Kidney (tissue), 14 donors: ENCODE measurements around the gene DYNLT4. TPM values are rescaled to one million over a fixed set of nuclear protein-coding genes. Genes with fewer than 3 reads are reported as not detected.

Source experiments
- DNase-seq, 5 donors: peaks; one replicate each; pipeline ENCODE4 v3.0.0-alpha.2; 2013 to 2020
- FAIRE-seq: peaks from 2 replicates; lab custom pipeline; 2012; peaks lifted over from hg19 to GRCh38; lab: Jason Lieb, UNC
- H3K27ac ChIP-seq, 2 donors: one replicate each; pipeline ENCODE4 v1.7.0; 2013; ENCODE audit warnings: low read depth in 2 of 2, low read length in 2 of 2, inconsistent platforms in 1 of 2
- H3K27me3 ChIP-seq: one replicate; pipeline ENCODE4 v1.7.1; 2013; ENCODE audit warnings: low read length, inconsistent platforms; ENCODE audit not compliant: control insufficient read depth, insufficient read depth
- H3K36me3 ChIP-seq, 3 donors: one replicate each; pipeline versions ENCODE4 v1.7.0 to v1.7.1; 2013; ENCODE audit warnings: low read length in 3 of 3, control low read depth in 1 of 3, inconsistent platforms in 1 of 3; ENCODE audit not compliant: insufficient read depth in 3 of 3, control insufficient read depth in 2 of 3
- H3K4me1 ChIP-seq, 3 donors: one replicate each; pipeline versions ENCODE4 v1.7.0 to v1.7.1; 2013; ENCODE audit warnings: low read length in 3 of 3, inconsistent platforms in 1 of 3, low read depth in 1 of 3; ENCODE audit not compliant: control insufficient read depth in 2 of 3, insufficient read depth in 2 of 3
- H3K4me3 ChIP-seq, 3 donors: one replicate each; pipeline versions ENCODE4 v1.7.0 to v1.8.1; 2013; ENCODE audit warnings: low read length in 3 of 3, control low read depth in 1 of 3, inconsistent platforms in 1 of 3
- H3K9ac ChIP-seq, 3 donors: one replicate each; pipeline versions ENCODE4 v1.7.0 to v1.7.1; 2013; ENCODE audit warnings: low read length in 3 of 3, control low read depth in 1 of 3, inconsistent platforms in 1 of 3
- H3K9me3 ChIP-seq, 3 donors: one replicate each; pipeline versions ENCODE4 v1.7.0 to v1.7.1; 2013; ENCODE audit warnings: low read length in 3 of 3, control low read depth in 1 of 3, inconsistent platforms in 1 of 3; ENCODE audit not compliant: control insufficient read depth in 2 of 3, insufficient read depth in 1 of 3
- intact Hi-C: fragments of 100-400 bp; cut with DNase I; formaldehyde crosslinking; loops from one replicate; pipeline ENCODE4 v1.11.1; 2022
- polyA plus RNA-seq: library from polyadenylated mRNA; stranded (reverse); fragments of 350-450 nt; fragmentation: Illumina TruSeq; extraction: RNeasy Lipid Tissue Mini Kit (QIAGEN cat#74804); gene quantifications from one replicate; pipeline ENCODE4 v1.2.3, GENCODE V29; 2014; ENCODE audit warnings: low read depth, low replicate concordance; ENCODE audit not compliant: insufficient read depth
- total RNA-seq: library from RNA; stranded (reverse); fragmentation: NEBNext Ultra II Directional; extraction: Animal tissue kit (Norgen Biotek cat#: 25700); gene quantifications from one replicate; pipeline ENCODE4 v1.2.1, GENCODE V29; 2021
- TF ChIP-seq, protein P1 (sequence below): IDR thresholded peaks from 3 replicates; pipeline ENCODE4 v1.5.1; 2012; ENCODE audit warnings: mild to moderate bottlenecking, moderate library complexity, borderline replicate concordance; ENCODE audit not compliant: insufficient read depth; ENCODE audit errors: extremely low read depth
- donor health status: control.
- donor health status: control.
- donor health status: control.
- donor health status: control.
- donor health status: control.
- donor health status: DM: yes; HTN: yes; CAD: no.
- donor health status: Normal renal cell carcinoma (clear cell type).

DYNLT4 gene
- total and polyA plus RNA-seq, 2 donors from 2014 or later = 1.2 TPM; not detected in 1

DNA sequence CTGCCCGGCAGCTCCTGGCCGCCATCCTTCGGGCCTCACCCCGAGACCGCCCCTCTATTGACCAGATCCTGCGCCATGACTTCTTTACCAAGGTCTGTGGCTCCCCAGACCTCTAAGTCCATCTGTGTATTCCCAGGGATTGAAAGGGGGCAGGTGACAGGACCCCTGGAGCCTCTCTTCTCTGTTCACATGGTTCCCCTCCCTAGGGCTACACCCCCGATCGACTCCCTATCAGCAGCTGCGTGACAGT, 4.2 kb downstream of the DYNLT4 start:
- TF ChIP-seq, protein P1, sequence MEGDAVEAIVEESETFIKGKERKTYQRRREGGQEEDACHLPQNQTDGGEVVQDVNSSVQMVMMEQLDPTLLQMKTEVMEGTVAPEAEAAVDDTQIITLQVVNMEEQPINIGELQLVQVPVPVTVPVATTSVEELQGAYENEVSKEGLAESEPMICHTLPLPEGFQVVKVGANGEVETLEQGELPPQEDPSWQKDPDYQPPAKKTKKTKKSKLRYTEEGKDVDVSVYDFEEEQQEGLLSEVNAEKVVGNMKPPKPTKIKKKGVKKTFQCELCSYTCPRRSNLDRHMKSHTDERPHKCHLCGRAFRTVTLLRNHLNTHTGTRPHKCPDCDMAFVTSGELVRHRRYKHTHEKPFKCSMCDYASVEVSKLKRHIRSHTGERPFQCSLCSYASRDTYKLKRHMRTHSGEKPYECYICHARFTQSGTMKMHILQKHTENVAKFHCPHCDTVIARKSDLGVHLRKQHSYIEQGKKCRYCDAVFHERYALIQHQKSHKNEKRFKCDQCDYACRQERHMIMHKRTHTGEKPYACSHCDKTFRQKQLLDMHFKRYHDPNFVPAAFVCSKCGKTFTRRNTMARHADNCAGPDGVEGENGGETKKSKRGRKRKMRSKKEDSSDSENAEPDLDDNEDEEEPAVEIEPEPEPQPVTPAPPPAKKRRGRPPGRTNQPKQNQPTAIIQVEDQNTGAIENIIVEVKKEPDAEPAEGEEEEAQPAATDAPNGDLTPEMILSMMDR = no peak
- FAIRE-seq (no peak), DNase-seq (no peak)
- Histone ChIP-seq H3K4me1 (peaks cover 14 to 30% (median 15%) of the 10 kb centered on the region in 3 donors), H3K27ac (no peak overlapping the region), H3K9me3 (no peaks in the 10 kb centered on the region), H3K27me3 (no peaks in the 10 kb centered on the region), H3K36me3 (peaks cover 0 to 8% (median 4%) of the 10 kb centered on the region in 3 donors), H3K9ac (peak overlapping the region in 1 of 3 donors; percentile 34), H3K4me3 (no peak overlapping the region)
- intact Hi-C loops = no loop called here

DNA sequence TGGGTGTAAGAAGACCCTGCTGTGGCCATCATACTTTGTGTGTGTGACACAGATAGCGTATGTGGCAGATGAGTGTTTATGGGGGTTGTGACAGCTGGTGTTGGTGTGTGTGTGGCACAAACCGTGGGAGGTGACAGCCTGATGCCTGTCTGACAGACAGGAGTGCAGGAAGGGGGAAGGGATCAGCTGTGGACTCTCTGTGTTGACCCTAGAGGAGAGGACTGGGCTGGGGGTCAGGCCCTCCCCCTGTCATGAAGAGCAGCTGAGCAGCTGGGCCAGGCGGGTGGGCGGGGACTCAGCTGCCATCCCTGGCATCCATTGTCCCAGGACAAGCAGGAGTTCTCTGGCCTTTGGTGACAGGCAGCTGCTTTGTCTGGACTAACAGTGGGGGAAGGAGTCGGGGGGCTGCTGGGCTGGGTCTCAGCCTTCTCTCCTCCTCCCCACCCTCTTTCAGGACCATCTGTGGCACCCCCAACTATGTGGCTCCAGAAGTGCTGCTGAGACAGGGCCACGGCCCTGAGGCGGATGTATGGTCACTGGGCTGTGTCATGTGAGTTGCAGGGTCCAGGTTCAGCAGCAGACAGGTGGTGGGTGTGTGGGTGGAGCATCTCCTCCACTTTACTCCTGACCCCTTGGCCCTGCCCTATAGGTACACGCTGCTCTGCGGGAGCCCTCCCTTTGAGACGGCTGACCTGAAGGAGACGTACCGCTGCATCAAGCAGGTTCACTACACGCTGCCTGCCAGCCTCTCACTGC, 4.7 kb downstream of the DYNLT4 start:
- Histone ChIP-seq H3K4me1 (peaks cover 10 to 25% (median 13%) of the 10 kb centered on the region in 3 donors), H3K27me3 (no peaks in the 10 kb centered on the region), H3K9ac (peak overlapping the region in 1 of 3 donors; percentile 51), H3K36me3 (peaks cover 0 to 8% (median 4%) of the 10 kb centered on the region in 3 donors), H3K9me3 (no peaks in the 10 kb centered on the region), H3K27ac (peak overlapping the region; percentile 11 to 32), H3K4me3 (peak overlapping the region; percentile 21 to 76 (median 49))
- no peak for FAIRE-seq
- intact Hi-C loops = no loop called here
- TF ChIP-seq, protein P1 = no peak
- DNase-seq = peak; percentile 44 to 84 (median 69)

DNA sequence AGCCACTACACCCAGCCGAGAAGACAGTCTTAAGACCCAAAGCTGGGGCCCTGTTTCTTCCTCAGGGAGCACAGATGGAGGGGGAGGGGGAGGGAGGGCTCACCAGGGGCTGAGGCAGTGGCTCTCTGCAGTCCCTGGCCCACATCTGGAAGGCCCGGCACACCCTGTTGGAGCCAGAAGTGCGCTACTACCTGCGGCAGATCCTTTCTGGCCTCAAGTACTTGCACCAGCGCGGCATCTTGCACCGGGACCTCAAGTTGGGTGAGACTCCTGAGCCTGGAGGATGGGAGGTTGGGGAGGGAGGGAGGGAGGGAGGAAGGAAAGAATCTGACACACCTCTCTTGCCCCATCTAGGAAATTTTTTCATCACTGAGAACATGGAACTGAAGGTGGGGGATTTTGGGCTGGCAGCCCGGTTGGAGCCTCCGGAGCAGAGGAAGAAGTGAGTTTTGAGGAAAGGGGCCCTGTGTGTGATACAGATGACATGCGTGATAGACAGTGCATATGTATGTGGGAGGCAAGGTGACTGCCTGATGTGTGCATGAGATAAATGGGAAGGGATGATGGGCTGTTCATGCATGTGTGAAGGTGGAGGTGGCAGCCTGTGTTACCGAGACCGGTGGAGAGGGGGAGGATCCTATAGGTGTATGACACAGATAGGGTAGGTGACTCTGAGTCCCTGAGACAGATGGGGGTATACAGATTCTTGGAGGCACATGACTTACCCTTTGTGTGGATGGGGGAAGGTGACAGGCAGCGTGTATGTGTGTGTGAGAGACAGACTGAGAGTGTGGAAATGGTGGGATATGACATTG, 5.5 kb downstream of the DYNLT4 start:
- Histone ChIP-seq H3K9ac (peak overlapping the region in 2 of 3 donors; percentile 37 to 51), H3K36me3 (peaks cover 0 to 5% (median 4%) of the 10 kb centered on the region in 3 donors), H3K4me1 (peaks cover 2 to 18% (median 5%) of the 10 kb centered on the region in 3 donors), H3K4me3 (peak overlapping the region; percentile 21 to 76 (median 49)), H3K27ac (peak overlapping the region; percentile 11 to 32), H3K9me3 (no peaks in the 10 kb centered on the region), H3K27me3 (no peaks in the 10 kb centered on the region)
- FAIRE-seq (no peak), DNase-seq (peak in 3 of 5 donors; percentile 38 to 81 (median 53))
- intact Hi-C loops = no loop called here
- TF ChIP-seq, protein P1 = no peak
